Ovary (tissue), 9 donors: Measurements from ENCODE around the gene RPUSD2. TPM values are rescaled to one million over a fixed set of nuclear protein-coding genes. Genes with fewer than 3 reads are reported as not detected.

ENCODE experiments used
- DNase-seq, 5 donors: peaks; one replicate each; pipeline ENCODE4 v3.0.0-alpha.2; 2019 to 2020
- H3K27ac ChIP-seq, 2 donors: fragments of 200-600 bp; one replicate each; pipeline versions ENCODE4 v1.5.1 to v1.8.0; 2019 to 2022
- H3K27me3 ChIP-seq: fragments of 200-600 bp; one replicate; pipeline ENCODE4 v1.8.0; 2022
- H3K36me3 ChIP-seq: fragments of 200-600 bp; sonication (generic); one replicate; pipeline ENCODE4 v1.5.1; 2019
- H3K4me1 ChIP-seq: one replicate; pipeline ENCODE4 v1.8.1; 2013; ENCODE audit warnings: mild to moderate bottlenecking, moderate library complexity; ENCODE audit not compliant: insufficient read depth
- H3K4me3 ChIP-seq: fragments of 200-600 bp; sonication (generic); one replicate; pipeline ENCODE4 v1.5.1; 2017
- H3K9me3 ChIP-seq, 2 donors: fragments of 200-600 bp in 1 of 2; sonication (generic) in 1 of 2; one replicate each; pipeline versions ENCODE4 v1.5.1 to v1.8.1; 2013 to 2019; ENCODE audit warnings: mild to moderate bottlenecking in 1 of 2, moderate library complexity in 1 of 2
- EP300 ChIP-seq: sonication (generic); formaldehyde crosslinking; IDR thresholded peaks from one replicate; pipeline ENCODE4 v1.6.1; 2017; ENCODE audit warnings: antibody characterized with exemption
- POLR2A ChIP-seq: fragments of 450-650 bp; IDR thresholded peaks from one replicate; pipeline ENCODE4 v1.6.1; 2017; ENCODE audit warnings: antibody characterized with exemption, mild to moderate bottlenecking, moderate library complexity
- WGBS, 3 donors: extraction: QIAGEN DNeasy Blood & Tissue Kit in 1 of 3; methylation state at CpG; one replicate each; pipeline versions ENCODE4 v1.1.5 to v1.1.7; 2013 to 2017; 5-methylcytosine and 5-hydroxymethylcytosine counted together
- intact Hi-C, 4 donors: fragments of 100-400 bp; cut with DNase I; formaldehyde crosslinking; loops; one replicate each; pipeline versions ENCODE4 v1.11.0 to v1.15.1; 2022 to 2023
- polyA plus RNA-seq, 2 donors: library from polyadenylated mRNA; stranded (reverse); fragments of 200-250 nt in 1 of 2; fragments of 350-450 nt in 1 of 2; fragmentation: Illumina TruSeq in 1 of 2; extraction: RNeasy Lipid Tissue Mini Kit (QIAGEN cat#74804) in 1 of 2; gene quantifications; one replicate each; pipeline ENCODE4 v1.2.3, GENCODE V29; 2013 to 2014
- total RNA-seq, 7 donors: library from RNA; depleted of rRNA in 2 of 7; stranded (reverse); fragments of >200 nt in 2 of 7; fragmentation: NEBNext Ultra II Directional in 3 of 7; extraction: Animal tissue kit (Norgen Biotek cat#: 25700) in 3 of 7; gene quantifications; one replicate each; pipeline versions ENCODE4 v1.1.0 to v1.2.4, GENCODE V29; 2016 to 2023
- TF ChIP-seq, protein P1 (sequence below), 3 donors: fragments of 450-650 bp in 2 of 3; fragments of 200-600 bp in 1 of 3; IDR thresholded peaks; one replicate each; pipeline versions ENCODE4 v1.5.1 to v1.8.0; 2016 to 2022; ENCODE audit warnings: antibody characterized with exemption in 3 of 3, mild to moderate bottlenecking in 1 of 3
- donor health status: DM: no; HTN: no; CAD: no; lungs with moderate emphysema.
- donor health status: DM: no; HTN: no; CAD: no.
- donor health status: Bipolar disorder and iron deficiency.
- donor health status: DM: yes; HTN: yes; CAD: no.
- donor health status: DM: no; HTN: no; CAD: no.
- donor health status: DM: yes; HTN: yes; CAD: no.

RPUSD2 gene
- total and polyA plus RNA-seq, 9 donors: 2.9 to 13.0 (median 9.7) TPM

DNA sequence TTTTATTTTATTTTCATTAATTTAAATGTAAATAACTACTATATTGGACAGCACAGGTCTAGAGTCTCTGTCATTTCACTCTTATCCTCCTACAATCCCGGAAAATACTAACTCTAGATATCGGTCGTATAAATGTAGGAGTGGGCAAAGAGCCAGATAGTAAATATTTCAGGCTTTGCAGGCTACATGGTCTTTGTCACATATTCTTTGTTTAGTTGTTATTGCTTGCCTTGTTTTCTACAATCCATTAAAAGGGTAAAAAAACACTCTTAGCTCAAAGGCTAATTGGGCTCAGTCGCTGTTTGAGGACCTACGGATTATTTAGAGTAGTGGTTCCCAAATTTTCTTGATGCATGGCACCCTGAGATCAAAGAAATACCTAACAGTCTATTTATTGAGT, 26.7 kb downstream of the RPUSD2 start:
- TF ChIP-seq POLR2A (no peak), EP300 (no peak)
- TF ChIP-seq, protein P1, sequence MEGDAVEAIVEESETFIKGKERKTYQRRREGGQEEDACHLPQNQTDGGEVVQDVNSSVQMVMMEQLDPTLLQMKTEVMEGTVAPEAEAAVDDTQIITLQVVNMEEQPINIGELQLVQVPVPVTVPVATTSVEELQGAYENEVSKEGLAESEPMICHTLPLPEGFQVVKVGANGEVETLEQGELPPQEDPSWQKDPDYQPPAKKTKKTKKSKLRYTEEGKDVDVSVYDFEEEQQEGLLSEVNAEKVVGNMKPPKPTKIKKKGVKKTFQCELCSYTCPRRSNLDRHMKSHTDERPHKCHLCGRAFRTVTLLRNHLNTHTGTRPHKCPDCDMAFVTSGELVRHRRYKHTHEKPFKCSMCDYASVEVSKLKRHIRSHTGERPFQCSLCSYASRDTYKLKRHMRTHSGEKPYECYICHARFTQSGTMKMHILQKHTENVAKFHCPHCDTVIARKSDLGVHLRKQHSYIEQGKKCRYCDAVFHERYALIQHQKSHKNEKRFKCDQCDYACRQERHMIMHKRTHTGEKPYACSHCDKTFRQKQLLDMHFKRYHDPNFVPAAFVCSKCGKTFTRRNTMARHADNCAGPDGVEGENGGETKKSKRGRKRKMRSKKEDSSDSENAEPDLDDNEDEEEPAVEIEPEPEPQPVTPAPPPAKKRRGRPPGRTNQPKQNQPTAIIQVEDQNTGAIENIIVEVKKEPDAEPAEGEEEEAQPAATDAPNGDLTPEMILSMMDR (IDR thresholded peaks at IDR 0.05): no peak
- intact Hi-C loops: loop anchor here in 1 of 4 donors (10.0 kb wide), 1 partner anchor 299 kb away; the partner anchor contains the start of gene VPS18

DNA sequence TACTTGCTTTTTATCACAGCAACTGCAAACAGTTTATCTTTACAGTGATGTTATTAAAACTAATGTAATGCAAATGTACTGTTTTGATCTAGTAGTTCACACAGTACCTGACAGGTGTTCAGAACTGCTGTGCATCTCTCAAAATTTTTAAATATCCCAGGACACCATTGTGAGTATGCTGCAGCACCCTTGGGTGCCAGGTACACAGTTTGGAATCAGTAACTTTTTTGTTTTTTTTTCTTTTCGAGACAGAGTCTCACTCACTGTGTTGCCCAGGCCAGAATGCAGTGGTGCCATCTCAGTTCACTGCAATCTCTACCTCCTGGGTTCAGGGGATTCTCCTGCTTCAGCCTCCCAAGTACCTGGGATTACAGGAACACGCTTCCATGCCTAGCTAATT, 27.9 kb downstream of the RPUSD2 start:
- Histone ChIP-seq H3K36me3 (no peaks in the 10 kb centered on the region), H3K9me3 (no peaks in the 10 kb centered on the region), H3K27ac (no peak overlapping the region), H3K27me3 (no peaks in the 10 kb centered on the region), H3K4me1 (no peaks in the 10 kb centered on the region), H3K4me3 (no peak overlapping the region)
- TF ChIP-seq, protein P1 (IDR thresholded peaks at IDR 0.05): no peak
- TF ChIP-seq EP300 (no peak), POLR2A (no peak)
- intact Hi-C loops: loop anchor here in 1 of 4 donors (10.0 kb wide), 1 partner anchor 298 kb away; the partner anchor contains the start of gene VPS18
- WGBS, 3 donors: 95 to 100% (median 98%) methylated on average over 2 of the region's 2 CpGs
- no peak for DNase-seq

More for the DNA sequence above, 26.7 kb downstream of the RPUSD2 start:
- Histone ChIP-seq H3K27ac (no peak overlapping the region), H3K4me3 (no peak overlapping the region), H3K9me3 (no peaks in the 10 kb centered on the region), H3K4me1 (no peaks in the 10 kb centered on the region), H3K36me3 (no peaks in the 10 kb centered on the region), H3K27me3 (no peaks in the 10 kb centered on the region)
- DNase-seq: no peak
- 59 to 64% (median 59%) methylated on average over 5 of the region's 5 CpGs for WGBS, 3 donors

DNA sequence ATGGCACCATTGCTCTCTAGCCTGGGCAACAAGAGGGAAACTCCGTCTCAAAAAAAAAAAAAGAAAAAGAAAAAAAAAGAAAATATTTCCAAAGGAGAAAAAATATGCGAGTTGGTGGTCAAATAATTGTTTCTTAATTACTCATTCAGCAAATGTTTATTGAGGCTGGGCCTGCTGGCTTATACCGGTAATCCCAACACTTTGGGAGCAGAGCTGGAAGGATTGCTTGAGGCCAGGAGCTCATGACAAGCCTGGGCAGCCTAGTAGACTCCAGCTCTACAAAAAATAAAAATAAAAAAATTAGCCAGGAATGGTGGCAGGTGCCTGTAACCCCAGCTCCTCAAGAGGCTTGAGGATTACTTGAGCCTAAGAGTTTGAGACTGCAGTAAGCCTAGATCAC, 29.0 kb downstream of the RPUSD2 start:
- WGBS, 3 donors: 59 to 81% (median 78%) methylated on average over 3 of the region's 3 CpGs
- TF ChIP-seq POLR2A (no peak), EP300 (no peak)
- TF ChIP-seq, protein P1 (IDR thresholded peaks at IDR 0.05): no peak
- no peak overlapping the region for H3K27ac ChIP-seq
- no peaks in the 10 kb centered on the region for H3K4me1 ChIP-seq
- H3K27me3 ChIP-seq: no peaks in the 10 kb centered on the region
- H3K4me3 ChIP-seq: no peak overlapping the region
- H3K9me3 ChIP-seq: no peaks in the 10 kb centered on the region
- no peak for DNase-seq
- intact Hi-C loops: loop anchor here in 1 of 4 donors (10.0 kb wide), 1 partner anchor 297 kb away; the partner anchor contains the start of gene VPS18
- H3K36me3 ChIP-seq: no peaks in the 10 kb centered on the region

DNA sequence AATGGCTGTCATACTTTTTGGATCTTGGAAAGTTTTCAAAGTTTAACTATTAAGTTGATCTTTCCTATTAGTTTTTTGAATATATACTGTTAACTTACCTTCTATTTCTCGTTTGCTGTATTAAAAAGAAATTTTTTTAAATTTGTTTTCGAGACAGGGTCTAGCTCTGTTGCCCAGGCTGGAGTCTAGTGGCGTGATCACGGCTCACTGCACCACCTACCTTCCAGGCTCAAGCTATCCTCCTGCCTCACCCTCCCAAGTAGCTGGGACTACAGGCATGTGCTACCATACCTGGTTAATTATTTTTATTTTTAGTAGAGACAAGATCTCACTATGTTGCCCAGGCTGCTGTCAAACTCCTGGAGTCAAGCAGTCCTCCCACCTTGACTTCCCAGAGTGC, 29.6 kb downstream of the RPUSD2 start:
- Histone ChIP-seq H3K36me3 (no peaks in the 10 kb centered on the region), H3K9me3 (no peaks in the 10 kb centered on the region)
- WGBS, 3 donors: 83 to 85% (median 84%) methylated on average over 4 of the region's 4 CpGs

More for the DNA sequence above, 29.6 kb downstream of the RPUSD2 start:
- no peak overlapping the region for H3K4me3 ChIP-seq
- TF ChIP-seq POLR2A (no peak), EP300 (no peak)
- TF ChIP-seq, protein P1 (IDR thresholded peaks at IDR 0.05): no peak
- no peak for DNase-seq
- H3K27ac ChIP-seq: no peak overlapping the region
- H3K27me3 ChIP-seq: no peaks in the 10 kb centered on the region
- no peaks in the 10 kb centered on the region for H3K4me1 ChIP-seq
- intact Hi-C loops: loop anchor here in 1 of 4 donors (10.0 kb wide), 1 partner anchor 296 kb away; the partner anchor contains the start of gene VPS18
